ENCODE data around the gene ASIC4. TPM values are rescaled to one million over a fixed set of nuclear protein-coding genes. Genes with fewer than 3 reads are reported as not detected.

Gene ASIC4
- total and polyA plus RNA-seq, 2 of the 13 experiments (the other 11 are each of a cell fraction or from before 2014, with no cell fraction given): 0.03 TPM; not detected in 1

DNA sequence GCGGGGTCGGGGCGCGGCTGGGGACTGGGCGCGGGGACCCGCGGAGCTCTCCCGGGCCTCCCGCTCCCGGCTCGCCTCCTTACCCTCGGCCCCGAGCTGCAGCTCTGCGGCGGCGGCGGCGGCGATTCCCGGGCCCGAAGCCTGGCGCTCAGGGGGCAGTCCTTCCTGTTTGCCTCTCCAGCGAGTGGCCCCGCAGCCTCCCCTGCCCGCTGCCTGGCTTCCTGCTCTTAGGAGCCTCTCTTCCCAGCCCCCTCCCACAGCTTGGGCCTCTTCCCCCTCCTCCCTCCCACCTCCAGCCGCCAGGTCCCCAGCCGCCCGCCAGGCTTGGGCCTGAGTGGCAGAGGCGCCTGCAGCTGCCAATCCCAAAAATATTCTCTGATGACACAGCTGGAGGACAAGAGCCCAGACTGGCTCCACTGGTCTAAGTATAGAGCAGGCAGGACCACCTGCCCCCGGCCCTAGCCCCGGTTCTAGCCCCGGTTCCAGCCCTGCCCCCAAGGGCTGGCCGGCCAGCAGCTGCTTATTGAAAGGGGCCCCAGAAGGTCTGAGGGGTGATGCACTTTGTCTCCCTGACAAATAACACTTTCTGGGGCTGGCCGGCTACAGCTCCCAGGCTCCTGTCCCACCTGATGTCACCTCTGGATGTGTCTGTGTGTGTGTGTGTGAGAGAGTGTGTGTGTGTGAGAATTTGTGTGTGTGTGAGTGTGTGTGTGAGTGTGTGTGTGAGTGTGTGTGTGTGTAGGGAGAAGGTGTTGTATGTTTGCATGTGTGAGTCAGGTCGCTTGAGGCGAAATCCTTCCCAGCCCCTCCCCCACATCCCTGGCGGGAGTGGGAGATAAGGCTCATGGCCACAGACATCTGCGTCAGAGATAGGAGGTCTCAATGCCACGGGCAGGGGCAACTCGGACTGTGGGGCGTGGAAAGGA lies 57.3 kb downstream of the ASIC4 start, which contains the start of gene OBSL1 (continued):
- TF ChIP-seq, protein P1, sequence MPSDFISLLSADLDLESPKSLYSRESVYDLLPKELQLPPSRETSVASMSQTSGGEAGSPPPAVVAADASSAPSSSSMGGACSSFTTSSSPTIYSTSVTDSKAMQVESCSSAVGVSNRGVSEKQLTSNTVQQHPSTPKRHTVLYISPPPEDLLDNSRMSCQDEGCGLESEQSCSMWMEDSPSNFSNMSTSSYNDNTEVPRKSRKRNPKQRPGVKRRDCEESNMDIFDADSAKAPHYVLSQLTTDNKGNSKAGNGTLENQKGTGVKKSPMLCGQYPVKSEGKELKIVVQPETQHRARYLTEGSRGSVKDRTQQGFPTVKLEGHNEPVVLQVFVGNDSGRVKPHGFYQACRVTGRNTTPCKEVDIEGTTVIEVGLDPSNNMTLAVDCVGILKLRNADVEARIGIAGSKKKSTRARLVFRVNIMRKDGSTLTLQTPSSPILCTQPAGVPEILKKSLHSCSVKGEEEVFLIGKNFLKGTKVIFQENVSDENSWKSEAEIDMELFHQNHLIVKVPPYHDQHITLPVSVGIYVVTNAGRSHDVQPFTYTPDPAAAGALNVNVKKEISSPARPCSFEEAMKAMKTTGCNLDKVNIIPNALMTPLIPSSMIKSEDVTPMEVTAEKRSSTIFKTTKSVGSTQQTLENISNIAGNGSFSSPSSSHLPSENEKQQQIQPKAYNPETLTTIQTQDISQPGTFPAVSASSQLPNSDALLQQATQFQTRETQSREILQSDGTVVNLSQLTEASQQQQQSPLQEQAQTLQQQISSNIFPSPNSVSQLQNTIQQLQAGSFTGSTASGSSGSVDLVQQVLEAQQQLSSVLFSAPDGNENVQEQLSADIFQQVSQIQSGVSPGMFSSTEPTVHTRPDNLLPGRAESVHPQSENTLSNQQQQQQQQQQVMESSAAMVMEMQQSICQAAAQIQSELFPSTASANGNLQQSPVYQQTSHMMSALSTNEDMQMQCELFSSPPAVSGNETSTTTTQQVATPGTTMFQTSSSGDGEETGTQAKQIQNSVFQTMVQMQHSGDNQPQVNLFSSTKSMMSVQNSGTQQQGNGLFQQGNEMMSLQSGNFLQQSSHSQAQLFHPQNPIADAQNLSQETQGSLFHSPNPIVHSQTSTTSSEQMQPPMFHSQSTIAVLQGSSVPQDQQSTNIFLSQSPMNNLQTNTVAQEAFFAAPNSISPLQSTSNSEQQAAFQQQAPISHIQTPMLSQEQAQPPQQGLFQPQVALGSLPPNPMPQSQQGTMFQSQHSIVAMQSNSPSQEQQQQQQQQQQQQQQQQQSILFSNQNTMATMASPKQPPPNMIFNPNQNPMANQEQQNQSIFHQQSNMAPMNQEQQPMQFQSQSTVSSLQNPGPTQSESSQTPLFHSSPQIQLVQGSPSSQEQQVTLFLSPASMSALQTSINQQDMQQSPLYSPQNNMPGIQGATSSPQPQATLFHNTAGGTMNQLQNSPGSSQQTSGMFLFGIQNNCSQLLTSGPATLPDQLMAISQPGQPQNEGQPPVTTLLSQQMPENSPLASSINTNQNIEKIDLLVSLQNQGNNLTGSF (CRISPR knock-in tag; IDR thresholded peaks at IDR 0.05): no peak
- TF ChIP-seq POLR2AphosphoS5 (IDR thresholded peaks at IDR 0.05; ENCODE audit: low read depth, low read length) (peak; percentile 68), CENPT (CRISPR knock-in tag; IDR thresholded peaks at IDR 0.05; ENCODE audit: low read depth) (no peak), ZFP37 (CRISPR knock-in tag; IDR thresholded peaks at IDR 0.05; ENCODE audit: borderline replicate concordance) (no peak), HNRNPUL1 (IDR thresholded peaks at IDR 0.05; ENCODE audit: low read depth, low read length) (no peak), BORCS8-MEF2B (CRISPR knock-in tag; IDR thresholded peaks at IDR 0.05) (peak; percentile 69; the same call in 1 of the 2 replicates), SRSF9 (IDR thresholded peaks at IDR 0.05; ENCODE audit: borderline replicate concordance, insufficient read depth, low read depth, low read length, poor library complexity, severe bottlenecking) (no peak), ARNT2 (CRISPR knock-in tag; IDR thresholded peaks at IDR 0.05; ENCODE audit: low read depth) (peak; percentile 77), PHF21A (CRISPR knock-in tag; IDR thresholded peaks at IDR 0.05) (peak; percentile 99), PHF20 (CRISPR knock-in tag; IDR thresholded peaks at IDR 0.05) (no peak), THYN1 (CRISPR knock-in tag; IDR thresholded peaks at IDR 0.05; ENCODE audit: borderline replicate concordance, low read depth) (no peak), FOXM1 (CRISPR knock-in tag; IDR thresholded peaks at IDR 0.05) (no peak), YEATS2 (CRISPR knock-in tag; IDR thresholded peaks at IDR 0.05; ENCODE audit: borderline replicate concordance) (no peak)
- TF ChIP-seq, protein P2, sequence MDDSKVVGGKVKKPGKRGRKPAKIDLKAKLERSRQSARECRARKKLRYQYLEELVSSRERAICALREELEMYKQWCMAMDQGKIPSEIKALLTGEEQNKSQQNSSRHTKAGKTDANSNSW (CRISPR knock-in tag; IDR thresholded peaks at IDR 0.05; ENCODE audit: borderline replicate concordance): no peak
- TF ChIP-seq, protein P3, sequence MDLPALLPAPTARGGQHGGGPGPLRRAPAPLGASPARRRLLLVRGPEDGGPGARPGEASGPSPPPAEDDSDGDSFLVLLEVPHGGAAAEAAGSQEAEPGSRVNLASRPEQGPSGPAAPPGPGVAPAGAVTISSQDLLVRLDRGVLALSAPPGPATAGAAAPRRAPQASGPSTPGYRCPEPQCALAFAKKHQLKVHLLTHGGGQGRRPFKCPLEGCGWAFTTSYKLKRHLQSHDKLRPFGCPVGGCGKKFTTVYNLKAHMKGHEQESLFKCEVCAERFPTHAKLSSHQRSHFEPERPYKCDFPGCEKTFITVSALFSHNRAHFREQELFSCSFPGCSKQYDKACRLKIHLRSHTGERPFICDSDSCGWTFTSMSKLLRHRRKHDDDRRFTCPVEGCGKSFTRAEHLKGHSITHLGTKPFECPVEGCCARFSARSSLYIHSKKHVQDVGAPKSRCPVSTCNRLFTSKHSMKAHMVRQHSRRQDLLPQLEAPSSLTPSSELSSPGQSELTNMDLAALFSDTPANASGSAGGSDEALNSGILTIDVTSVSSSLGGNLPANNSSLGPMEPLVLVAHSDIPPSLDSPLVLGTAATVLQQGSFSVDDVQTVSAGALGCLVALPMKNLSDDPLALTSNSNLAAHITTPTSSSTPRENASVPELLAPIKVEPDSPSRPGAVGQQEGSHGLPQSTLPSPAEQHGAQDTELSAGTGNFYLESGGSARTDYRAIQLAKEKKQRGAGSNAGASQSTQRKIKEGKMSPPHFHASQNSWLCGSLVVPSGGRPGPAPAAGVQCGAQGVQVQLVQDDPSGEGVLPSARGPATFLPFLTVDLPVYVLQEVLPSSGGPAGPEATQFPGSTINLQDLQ (CRISPR knock-in tag; IDR thresholded peaks at IDR 0.05): no peak; the same call in 1 of the 2 replicates
- TF ChIP-seq, protein P4, sequence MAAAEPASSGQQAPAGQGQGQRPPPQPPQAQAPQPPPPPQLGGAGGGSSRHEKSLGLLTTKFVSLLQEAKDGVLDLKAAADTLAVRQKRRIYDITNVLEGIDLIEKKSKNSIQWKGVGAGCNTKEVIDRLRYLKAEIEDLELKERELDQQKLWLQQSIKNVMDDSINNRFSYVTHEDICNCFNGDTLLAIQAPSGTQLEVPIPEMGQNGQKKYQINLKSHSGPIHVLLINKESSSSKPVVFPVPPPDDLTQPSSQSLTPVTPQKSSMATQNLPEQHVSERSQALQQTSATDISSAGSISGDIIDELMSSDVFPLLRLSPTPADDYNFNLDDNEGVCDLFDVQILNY (CRISPR knock-in tag; conservative IDR thresholded peaks at IDR 0.05): no peak
- TF ChIP-seq, protein P5, sequence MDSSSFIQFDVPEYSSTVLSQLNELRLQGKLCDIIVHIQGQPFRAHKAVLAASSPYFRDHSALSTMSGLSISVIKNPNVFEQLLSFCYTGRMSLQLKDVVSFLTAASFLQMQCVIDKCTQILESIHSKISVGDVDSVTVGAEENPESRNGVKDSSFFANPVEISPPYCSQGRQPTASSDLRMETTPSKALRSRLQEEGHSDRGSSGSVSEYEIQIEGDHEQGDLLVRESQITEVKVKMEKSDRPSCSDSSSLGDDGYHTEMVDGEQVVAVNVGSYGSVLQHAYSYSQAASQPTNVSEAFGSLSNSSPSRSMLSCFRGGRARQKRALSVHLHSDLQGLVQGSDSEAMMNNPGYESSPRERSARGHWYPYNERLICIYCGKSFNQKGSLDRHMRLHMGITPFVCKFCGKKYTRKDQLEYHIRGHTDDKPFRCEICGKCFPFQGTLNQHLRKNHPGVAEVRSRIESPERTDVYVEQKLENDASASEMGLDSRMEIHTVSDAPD (CRISPR knock-in tag; IDR thresholded peaks at IDR 0.05): peak; percentile 32; the same call in 1 of the 2 replicates

Measured in HepG2 (cell line).